Testis (tissue), 3 donors: ENCODE measurements around the gene RGS3. TPM values are rescaled to one million over a fixed set of nuclear protein-coding genes. Genes with fewer than 3 reads are reported as not detected.

Experiments
- DNase-seq: peaks from one replicate; pipeline ENCODE4 v3.0.0-alpha.2; 2019
- H3K27ac ChIP-seq, 2 donors: fragments of 200-600 bp; sonication (generic); one replicate each; pipeline ENCODE4 v1.5.1; 2019
- H3K27me3 ChIP-seq: fragments of 200-600 bp; sonication (generic); one replicate; pipeline ENCODE4 v1.5.1; 2019
- H3K36me3 ChIP-seq: fragments of 200-600 bp; sonication (generic); one replicate; pipeline ENCODE4 v1.5.1; 2017; ENCODE audit warnings: low read depth; ENCODE audit errors: missing control alignments
- H3K4me1 ChIP-seq: fragments of 200-600 bp; sonication (generic); one replicate; pipeline ENCODE4 v1.5.1; 2019
- H3K4me3 ChIP-seq, 2 donors: fragments of 200-600 bp; sonication (generic); one replicate each; pipeline ENCODE4 v1.5.1; 2017 to 2019
- H3K9me3 ChIP-seq: fragments of 200-600 bp; sonication (generic); one replicate; pipeline ENCODE4 v1.5.1; 2017
- POLR2A ChIP-seq: fragments of 450-650 bp; IDR thresholded peaks from one replicate; pipeline ENCODE4 v1.6.1; 2017; ENCODE audit warnings: antibody characterized with exemption, mild to moderate bottlenecking, moderate library complexity
- WGBS, 2 donors: methylation state at CpG; one replicate each; pipeline ENCODE4 v1.1.5; 2018; 5-methylcytosine and 5-hydroxymethylcytosine counted together
- intact Hi-C: fragments of 100-400 bp; cut with DNase I; formaldehyde crosslinking; loops from one replicate; pipeline ENCODE4 v1.15.1; 2023; ENCODE audit warnings: low total_unique reads
- polyA plus RNA-seq: library from polyadenylated mRNA; stranded (reverse); fragments of 350-450 nt; fragmentation: Illumina TruSeq; extraction: RNeasy Lipid Tissue Mini Kit (QIAGEN cat#74804); gene quantifications from one replicate; pipeline ENCODE4 v1.2.3, GENCODE V29; 2014; ENCODE audit warnings: low read depth, low replicate concordance; ENCODE audit not compliant: insufficient read depth
- total RNA-seq, 2 donors: library from RNA; depleted of rRNA; stranded (reverse); fragments of >200 nt; gene quantifications; one replicate each; pipeline ENCODE4 v1.2.3, GENCODE V29; 2016
- TF ChIP-seq, protein P1 (sequence below), 3 experiments: fragments of 450-650 bp in 2 of 3; fragments of 200-600 bp in 1 of 3; sonication (generic) in 1 of 3; IDR thresholded peaks; one replicate each; pipeline ENCODE4 v1.5.1; 2016 to 2019; ENCODE audit warnings: antibody characterized with exemption in 3 of 3, mild to moderate bottlenecking in 2 of 3, moderate library complexity in 1 of 3

The RGS3 gene
- total and polyA plus RNA-seq, 3 donors from 2014 or later: 84.8 to 125 (median 119) TPM

GRCh38 chr9:113597390-113598241 is 134.1 kb downstream of the RGS3 start:
- WGBS, 2 donors: 80 to 82% methylated on average over 12 to 14 of the region's 14 CpGs
- Histone ChIP-seq H3K9me3 (no peaks in the 10 kb centered on the region), H3K4me3 (no peak overlapping the region), H3K27me3 (no peaks in the 10 kb centered on the region), H3K27ac (no peak overlapping the region), H3K4me1 (peaks cover 38% of the 10 kb centered on the region), H3K36me3 (no peaks in the 10 kb centered on the region)
- no peak for DNase-seq
- no peak for TF ChIP-seq POLR2A
- TF ChIP-seq, protein P1, sequence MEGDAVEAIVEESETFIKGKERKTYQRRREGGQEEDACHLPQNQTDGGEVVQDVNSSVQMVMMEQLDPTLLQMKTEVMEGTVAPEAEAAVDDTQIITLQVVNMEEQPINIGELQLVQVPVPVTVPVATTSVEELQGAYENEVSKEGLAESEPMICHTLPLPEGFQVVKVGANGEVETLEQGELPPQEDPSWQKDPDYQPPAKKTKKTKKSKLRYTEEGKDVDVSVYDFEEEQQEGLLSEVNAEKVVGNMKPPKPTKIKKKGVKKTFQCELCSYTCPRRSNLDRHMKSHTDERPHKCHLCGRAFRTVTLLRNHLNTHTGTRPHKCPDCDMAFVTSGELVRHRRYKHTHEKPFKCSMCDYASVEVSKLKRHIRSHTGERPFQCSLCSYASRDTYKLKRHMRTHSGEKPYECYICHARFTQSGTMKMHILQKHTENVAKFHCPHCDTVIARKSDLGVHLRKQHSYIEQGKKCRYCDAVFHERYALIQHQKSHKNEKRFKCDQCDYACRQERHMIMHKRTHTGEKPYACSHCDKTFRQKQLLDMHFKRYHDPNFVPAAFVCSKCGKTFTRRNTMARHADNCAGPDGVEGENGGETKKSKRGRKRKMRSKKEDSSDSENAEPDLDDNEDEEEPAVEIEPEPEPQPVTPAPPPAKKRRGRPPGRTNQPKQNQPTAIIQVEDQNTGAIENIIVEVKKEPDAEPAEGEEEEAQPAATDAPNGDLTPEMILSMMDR (IDR thresholded peaks at IDR 0.05): no peak
- intact Hi-C loops: no loop called here

- no peak overlapping the region for H3K27ac ChIP-seq
- peaks cover 39% of the 10 kb centered on the region for H3K4me1 ChIP-seq
- no peak for TF ChIP-seq POLR2A
- TF ChIP-seq, protein P1 (IDR thresholded peaks at IDR 0.05): no peak
- no peak overlapping the region for H3K4me3 ChIP-seq
- no peaks in the 10 kb centered on the region for H3K9me3 ChIP-seq
- no peaks in the 10 kb centered on the region for H3K36me3 ChIP-seq
- 89 to 100% methylated on average over 1 to 2 of the region's 2 CpGs for WGBS, 2 donors
- intact Hi-C loops: no loop called here
- H3K27me3 ChIP-seq: no peaks in the 10 kb centered on the region
- DNase-seq: no peak
Observed at GRCh38 chr9:113598451-113598850, 134.9 kb downstream of the RGS3 start.

DNA sequence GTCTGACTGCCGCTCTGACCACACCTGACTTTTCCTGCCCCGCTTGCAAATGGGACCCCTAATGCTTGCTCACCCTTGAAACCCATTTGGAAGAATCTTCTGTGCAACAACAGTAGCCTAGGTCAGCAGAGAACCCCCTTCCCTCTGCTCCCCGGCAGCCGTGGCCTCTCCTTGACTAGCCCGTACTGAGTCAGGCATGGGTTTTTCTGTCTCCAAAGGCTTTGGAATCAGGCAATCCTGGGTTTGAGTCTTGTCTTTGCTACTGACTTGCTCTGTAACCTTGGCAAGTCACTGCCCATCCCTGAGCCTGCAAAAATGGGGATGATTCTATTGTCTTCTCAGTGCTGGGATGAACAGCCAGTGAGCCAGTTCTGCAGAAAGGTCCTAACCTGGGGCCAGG is 135.4 kb downstream of the RGS3 start:
- H3K27me3 ChIP-seq: no peaks in the 10 kb centered on the region
- no peak overlapping the region for H3K4me3 ChIP-seq
- DNase-seq: no peak
- no peaks in the 10 kb centered on the region for H3K36me3 ChIP-seq
- WGBS, 2 donors: 73 to 92% methylated on average over 3 to 5 of the region's 5 CpGs
- TF ChIP-seq POLR2A: no peak
- TF ChIP-seq, protein P1 (IDR thresholded peaks at IDR 0.05): no peak
- intact Hi-C loops: no loop called here
- H3K4me1 ChIP-seq: peaks cover 34% of the 10 kb centered on the region
- no peak overlapping the region for H3K27ac ChIP-seq
- no peaks in the 10 kb centered on the region for H3K9me3 ChIP-seq

DNA sequence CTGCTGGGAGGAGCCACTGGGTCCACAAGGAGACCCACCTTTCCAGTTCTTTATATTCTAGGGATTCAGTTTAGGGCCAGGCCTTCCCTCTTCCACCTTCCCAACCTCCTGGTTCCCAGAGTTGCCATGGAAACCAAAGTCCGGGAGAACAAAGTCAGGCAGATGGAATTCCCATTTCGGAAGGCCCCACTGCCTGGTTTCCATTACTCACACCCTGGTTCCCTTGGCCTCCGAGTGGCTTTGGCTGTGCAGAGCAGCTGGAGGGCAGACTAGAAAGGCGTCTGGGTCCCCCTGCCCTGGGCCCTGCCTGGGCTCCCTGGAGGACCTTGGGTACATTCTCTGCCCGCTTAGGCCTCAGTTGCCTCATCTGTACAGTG is 136.1 kb downstream of the RGS3 start:
- TF ChIP-seq, protein P1 (IDR thresholded peaks at IDR 0.05): no peak
- no peak for TF ChIP-seq POLR2A
- peaks cover 29% of the 10 kb centered on the region for H3K4me1 ChIP-seq
- 73 to 87% methylated on average over 3 to 5 of the region's 5 CpGs for WGBS, 2 donors
- no peaks in the 10 kb centered on the region for H3K27me3 ChIP-seq
- no peak for DNase-seq
- intact Hi-C loops: no loop called here
- no peaks in the 10 kb centered on the region for H3K9me3 ChIP-seq
- no peak overlapping the region for H3K4me3 ChIP-seq
- H3K36me3 ChIP-seq: no peaks in the 10 kb centered on the region
- H3K27ac ChIP-seq: no peak overlapping the region
